NCI-H1436 treated with DMSO at 0.1 percent for 48 hours (cell line): ENCODE measurements around the gene LRR1.
"Not testable (repeated sequence)": the region's sequence is repeated elsewhere in the genome, so short reads cannot be mapped to it uniquely, and the experiment has no call there.

ENCODE experiments used
- DNase-seq: peaks from one replicate; lab custom pipeline; 2025; lab: John Stamatoyannopoulos, UW

LRR1 gene

DNA sequence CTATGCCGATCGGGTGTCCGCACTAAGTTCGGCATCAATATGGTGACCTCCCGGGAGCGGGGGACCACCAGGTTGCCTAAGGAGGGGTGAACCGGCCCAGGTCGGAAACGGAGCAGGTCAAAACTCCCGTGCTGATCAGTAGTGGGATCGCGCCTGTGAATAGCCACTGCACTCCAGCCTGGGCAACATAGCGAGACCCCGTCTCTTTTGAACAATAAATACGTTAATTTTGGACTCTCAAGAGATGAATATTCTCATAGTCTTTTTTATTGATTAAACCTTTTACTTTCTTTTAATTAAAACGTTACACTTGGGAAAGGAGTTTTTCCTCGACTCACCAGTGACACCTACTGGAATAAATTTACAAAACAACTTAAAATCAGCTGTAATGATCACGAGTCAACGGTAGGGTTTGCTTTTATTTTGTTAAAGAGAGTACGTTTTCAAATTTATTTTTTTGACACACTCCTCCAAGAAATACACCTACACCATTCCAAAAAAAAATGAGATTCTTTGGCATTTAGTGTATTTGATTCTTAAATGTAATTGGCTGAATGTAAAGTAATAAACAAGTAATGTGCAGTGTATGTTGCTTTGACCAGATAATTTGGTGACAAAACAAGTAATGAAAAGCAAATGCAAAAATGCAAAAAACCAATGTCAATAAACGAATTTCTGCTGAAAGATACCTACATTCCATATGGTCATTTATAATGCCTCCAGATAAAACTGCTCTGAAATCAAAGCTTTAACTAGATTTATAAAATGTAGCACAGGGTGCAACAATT lies 11.9 kb upstream of the LRR1 start:
- peak; percentile 30 for DNase-seq

DNA sequence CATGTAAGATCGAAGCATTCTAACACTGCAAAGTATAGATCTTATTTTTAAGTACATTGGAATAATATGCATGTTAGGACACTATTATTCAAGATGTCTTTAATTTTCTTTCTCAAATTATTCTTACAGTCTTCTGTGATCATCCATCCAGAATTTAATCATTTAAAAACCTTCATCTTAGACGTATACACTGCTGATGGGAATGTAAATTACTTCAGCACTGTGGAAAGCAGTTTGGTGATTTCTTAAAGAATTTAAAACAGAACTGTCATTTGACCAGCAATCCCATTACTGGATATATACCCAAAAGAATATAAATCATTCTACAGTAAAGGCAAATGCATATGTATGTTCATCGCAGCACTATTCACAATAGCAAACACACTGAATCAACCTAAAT lies 9.4 kb upstream of the LRR1 start:
- no peak for DNase-seq

DNA sequence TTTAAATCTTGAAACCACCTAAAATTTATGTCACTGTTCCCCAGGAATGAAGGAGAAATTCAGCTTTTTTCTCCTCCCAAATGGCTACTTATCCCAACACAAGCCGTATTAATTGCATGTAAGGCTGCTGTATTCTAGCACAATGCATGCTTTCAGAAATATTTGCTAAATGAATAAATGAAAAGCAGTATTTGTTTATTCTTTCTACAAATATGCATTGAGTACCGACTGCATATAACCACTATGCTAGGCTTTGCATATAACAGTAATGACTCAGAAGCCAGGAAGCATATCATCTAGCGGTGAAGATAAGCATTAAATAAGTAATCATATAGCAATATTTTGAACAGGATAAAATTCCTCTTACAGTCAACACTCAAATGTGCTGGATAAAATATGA lies 5.7 kb upstream of the LRR1 start:
- no peak for DNase-seq

DNA sequence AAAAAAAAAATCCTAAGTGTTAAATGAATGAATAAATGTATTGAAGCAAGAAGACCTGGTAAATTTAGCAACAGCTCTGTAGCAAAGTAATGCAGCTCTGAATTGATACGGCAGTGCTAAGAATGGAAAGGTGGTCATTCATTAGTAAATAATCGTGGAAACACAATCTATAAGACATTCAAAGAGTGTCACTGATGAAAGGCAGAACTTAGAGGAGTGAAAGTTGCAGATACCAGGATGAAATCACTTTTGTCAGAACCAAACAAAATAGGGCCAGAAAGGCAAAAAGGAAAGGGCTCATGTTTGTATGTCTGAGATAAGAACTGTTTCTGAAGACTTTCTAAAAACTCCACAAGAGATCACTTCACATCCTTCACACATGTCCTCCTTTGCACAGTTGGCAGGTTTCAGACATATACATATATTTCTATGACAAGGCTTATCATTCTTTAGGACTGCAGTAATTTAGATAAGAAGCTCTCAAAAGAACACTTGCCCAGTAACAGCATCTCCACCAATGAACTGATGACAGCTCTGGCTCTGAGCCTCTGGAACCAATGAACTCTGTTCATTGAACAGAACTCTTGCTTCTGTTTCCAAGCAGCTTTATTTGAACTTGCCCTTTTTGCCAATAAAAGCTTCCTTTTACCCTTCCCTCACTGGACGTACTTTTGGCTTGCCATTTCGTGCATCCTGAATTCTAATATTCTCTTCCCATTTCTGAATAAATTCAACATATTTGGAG lies 4.2 kb upstream of the LRR1 start:
- DNase-seq, result no peak

DNA sequence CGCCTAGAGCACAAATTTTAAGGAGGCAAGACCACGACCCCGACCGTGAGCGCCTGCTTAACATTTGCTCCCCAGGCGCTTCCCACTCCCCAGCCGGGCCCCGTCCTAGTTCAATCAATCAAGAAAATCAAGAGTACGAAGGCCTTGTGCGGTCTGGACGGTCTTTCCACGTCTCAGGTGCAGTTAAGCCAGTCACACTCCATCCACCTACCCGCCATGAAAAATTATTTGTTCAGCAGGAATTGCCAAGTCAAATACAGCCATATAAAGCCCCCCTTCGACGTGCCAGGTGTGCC lies 603 bp upstream of the LRR1 start:
- no peak for DNase-seq

DNA sequence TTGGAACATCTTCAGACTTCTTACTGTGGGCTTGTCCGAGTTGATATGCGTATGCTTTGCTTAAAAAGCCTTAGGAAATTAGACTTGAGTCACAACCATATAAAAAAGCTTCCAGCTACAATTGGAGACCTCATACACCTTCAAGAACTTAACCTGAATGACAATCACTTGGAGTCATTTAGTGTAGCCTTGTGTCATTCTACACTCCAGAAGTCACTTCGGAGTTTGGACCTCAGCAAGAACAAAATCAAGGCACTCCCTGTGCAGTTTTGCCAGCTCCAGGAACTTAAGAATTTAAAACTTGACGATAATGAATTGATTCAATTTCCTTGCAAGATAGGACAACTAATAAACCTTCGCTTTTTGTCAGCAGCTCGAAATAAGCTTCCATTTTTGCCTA lies 8.8 kb downstream of the LRR1 start:
- no peak for DNase-seq

DNA sequence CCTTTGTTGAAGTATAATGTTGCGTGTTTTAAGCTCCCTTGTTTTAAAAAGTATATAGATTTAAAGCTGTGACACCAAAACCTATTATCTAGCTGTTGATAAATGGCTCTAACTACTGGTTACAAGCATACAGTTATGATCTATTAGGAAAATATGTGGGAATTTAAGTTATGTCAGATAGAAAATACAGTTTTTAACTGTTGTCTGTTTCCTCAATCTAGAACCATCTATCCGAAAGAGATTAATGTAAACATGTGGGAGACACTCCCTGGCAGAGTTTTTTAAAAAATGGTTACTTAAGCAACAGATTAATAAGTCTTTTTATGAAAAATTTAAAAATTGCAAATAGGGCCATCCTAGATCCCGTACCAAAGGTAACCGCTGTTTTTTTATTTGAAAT lies 13.5 kb downstream of the LRR1 start:
- DNase-seq, result no peak

DNA sequence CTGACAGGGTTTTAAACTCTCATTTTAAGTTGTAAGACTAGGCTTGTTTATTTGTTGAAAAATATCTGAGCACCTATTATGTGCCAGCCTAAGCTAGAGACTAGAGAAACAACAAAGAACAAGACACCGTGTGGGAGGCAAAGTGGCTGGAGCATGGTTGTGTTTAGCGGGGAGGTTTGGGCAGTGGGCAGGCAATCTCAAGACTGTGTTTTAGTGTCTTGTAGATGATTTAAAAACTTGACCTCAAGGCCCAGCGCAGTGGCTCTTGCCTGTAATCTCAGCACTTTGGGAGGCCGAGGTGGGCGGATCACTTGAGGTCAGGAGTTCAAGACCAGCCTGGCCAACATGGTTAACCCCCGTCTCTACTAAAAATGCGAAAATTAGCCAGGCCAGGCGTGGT lies 13.9 kb downstream of the LRR1 start:
- no peak for DNase-seq

DNA sequence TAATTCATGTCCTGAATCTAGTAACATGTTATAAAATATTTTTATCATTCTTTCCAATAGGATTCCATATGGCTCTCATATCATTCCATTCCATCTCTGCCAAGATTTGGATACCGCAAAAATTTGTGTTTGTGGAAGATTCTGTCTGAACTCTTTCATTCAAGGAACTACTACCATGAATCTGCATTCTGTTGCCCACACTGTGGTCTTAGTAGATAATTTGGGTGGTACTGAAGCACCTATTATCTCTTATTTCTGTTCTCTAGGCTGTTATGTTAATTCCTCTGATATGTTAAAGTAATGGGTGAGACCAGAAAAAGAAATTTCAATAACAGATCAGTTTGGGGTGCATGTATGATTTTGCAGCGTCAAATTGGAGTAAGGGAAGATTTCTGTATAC lies 15.5 kb downstream of the LRR1 start:
- no peak for DNase-seq

DNA sequence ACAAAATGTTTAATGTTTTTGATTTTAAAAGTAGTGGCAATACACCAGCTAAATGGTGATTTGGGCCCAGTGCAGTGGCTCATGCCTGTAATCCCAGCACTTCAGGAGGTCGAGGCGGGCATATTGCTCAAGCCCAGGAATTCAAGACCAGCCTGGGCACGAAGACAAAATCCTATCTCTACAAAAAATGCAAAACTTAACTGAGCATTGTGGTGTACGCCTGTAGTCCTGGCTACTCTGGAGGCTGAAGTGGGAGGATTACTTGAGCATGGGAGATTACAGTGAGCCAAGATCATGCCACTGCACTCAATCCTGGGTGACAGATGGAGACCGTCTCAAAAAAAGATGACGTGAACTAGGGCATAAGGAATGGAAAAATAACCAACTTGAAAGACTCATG lies 17.0 kb downstream of the LRR1 start:
- no peak for DNase-seq

DNA sequence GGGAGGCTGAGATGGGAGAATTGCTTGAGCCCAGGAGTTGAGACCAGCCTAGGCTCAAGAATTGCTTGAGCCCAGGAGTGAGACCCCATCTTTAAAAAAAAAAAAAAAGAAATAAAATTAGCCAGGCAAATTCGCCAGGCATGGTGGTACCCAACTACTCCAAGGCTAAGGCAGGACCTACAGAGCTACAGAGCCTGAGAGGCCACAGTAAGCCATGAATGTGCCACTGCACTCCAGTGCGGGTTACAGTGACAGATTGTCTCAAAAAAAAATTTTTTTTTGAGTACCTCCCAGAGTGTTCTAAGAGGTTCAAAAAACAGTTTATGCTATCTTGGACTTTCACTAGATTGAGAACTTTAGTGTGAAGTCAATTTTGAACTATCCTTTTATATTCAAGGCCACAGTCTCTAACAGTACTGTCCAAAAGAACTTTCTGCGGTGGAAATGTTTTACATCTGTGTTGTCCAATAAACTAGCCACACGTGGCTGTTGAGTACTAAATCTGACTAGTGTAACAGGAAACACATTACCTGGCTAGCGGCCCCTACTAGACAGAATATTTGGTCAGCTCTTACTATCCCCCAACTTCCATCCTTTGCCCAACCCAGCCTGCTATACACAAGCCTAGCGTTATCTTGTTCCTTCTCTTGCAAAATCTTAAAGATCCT lies 19.2 kb downstream of the LRR1 start:
- no peak for DNase-seq

DNA sequence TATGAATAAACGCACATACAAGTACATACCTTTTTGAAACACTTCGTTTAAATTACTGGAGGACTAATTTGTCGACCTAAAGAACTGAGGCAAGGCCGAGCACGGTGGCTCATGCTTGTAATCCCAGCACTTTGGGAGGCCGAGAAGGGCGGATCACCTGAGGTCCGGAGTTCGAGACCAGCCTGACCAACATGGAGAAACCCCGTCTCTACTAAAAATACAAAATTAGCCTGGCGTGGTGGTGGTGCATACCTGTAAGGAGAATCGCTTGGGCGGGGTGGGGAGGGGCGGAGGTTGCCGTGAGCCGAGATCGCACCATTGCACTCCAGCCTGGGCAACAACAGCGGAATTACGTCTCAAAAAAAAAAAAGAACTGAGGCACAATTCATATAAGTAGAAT lies 20.5 kb downstream of the LRR1 start:
- DNase-seq, result not testable (repeated sequence)

DNA sequence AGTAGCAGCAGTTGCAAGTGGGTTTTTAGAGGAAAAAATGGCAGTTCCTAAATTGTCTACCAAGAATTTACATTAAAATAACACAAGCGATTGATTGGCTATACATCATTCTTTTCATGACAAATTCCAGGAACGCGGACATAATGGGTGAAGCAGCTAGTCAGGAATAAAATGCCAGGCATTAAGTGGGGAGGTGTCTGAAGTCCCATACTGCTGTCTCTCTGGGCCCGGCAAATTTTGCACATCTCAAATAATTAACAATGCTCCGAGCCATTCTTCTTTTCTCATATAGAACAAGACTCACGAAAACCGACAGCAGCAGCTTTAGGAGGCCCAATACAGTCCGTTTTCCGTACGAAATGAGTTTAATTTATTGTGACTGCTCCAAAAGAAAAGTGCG lies 21.0 kb downstream of the LRR1 start:
- DNase-seq, result no peak

DNA sequence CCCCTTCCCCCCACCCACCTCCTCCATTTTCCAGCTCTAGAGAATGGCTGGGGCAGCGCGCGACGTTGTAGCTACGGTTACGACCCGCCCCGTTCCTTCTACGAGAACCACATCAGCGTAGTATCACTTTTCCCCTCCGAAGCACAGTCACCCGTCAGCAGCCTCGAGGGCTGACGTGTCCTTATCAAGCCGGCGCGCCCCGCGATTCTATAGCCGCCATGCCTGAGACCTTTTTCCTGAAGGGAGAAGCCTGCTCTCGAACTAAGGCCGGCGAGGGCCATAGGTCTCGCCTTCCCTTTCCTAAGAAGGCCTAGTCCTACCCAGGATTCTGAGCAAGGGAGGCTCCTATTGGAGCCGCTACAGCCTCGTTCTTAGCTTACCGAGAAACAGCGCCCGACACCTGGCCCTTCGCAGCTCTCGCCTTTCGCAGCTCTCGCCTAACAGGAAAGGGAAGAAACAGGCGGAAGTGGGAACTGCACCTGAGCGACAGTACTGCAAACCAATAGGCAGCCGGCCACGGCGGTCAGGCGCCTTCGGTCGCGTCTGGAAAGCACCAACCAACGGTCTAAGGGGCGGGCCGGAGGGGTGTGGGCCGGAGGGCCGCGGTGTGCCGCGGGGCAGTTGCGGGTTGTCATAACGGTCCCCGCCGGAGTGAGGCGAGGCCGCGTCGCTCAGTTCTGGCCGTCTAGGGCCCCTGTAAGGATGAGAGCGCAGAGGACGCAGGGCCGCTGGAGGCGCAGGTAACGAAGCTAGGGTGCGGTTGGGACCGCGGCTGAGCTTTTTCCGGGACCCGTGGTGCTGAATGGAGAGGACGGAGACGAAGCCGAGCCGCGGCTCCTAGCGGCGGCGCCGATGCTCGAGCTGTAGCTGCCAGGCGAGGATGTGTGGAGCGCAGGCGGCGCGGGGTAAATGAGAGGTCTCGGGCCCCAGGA lies 21.7 kb downstream of the LRR1 start, which contains the start of the genes MGAT2 and RPL36AL:
Gene MGAT2 (plus strand): TSS at position 618 of the 932 bp plus-strand sequence. CDS start 470 bp downstream, outside the sequence.
Gene RPL36AL (minus strand): TSS at position 445 of the 932 bp plus-strand sequence. CDS start 1,522 bp downstream, outside the sequence.
- DNase-seq, result peak; percentile 89

DNA sequence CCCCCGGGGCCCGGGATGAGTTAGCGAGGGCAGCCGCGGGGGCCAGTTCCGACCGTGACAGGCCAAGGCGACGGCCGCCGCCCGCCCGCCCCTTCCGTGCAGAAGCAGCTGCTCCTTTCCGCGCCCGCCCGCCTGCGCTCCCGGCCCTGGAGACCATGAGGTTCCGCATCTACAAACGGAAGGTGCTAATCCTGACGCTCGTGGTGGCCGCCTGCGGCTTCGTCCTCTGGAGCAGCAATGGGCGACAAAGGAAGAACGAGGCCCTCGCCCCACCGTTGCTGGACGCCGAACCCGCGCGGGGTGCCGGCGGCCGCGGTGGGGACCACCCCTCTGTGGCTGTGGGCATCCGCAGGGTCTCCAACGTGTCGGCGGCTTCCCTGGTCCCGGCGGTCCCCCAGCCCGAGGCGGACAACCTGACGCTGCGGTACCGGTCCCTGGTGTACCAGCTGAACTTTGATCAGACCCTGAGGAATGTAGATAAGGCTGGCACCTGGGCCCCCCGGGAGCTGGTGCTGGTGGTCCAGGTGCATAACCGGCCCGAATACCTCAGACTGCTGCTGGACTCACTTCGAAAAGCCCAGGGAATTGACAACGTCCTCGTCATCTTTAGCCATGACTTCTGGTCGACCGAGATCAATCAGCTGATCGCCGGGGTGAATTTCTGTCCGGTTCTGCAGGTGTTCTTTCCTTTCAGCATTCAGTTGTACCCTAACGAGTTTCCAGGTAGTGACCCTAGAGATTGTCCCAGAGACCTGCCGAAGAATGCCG lies 22.6 kb downstream of the LRR1 start:
- DNase-seq, result no peak

DNA sequence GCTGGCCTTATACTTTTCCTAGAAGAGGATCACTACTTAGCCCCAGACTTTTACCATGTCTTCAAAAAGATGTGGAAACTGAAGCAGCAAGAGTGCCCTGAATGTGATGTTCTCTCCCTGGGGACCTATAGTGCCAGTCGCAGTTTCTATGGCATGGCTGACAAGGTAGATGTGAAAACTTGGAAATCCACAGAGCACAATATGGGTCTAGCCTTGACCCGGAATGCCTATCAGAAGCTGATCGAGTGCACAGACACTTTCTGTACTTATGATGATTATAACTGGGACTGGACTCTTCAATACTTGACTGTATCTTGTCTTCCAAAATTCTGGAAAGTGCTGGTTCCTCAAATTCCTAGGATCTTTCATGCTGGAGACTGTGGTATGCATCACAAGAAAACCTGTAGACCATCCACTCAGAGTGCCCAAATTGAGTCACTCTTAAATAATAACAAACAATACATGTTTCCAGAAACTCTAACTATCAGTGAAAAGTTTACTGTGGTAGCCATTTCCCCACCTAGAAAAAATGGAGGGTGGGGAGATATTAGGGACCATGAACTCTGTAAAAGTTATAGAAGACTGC lies 23.4 kb downstream of the LRR1 start:
- no peak for DNase-seq

DNA sequence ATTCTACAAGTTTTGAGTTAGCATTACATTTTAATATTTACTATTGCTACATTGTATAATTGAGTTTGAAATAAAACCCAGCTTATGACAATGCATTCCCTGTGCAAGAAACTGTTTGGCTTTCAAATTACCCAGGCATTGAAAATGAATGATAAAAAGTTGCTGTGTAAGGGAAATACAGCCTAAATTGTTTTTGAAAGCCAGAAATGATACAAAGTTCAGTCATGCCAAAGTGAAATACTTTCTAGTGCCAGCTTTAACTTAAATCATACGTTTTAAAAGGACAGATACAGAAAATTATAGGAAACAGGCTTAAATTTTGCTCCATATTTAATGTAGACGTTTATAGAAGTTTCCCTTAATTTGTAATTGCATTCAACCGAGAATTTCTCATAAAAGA lies 24.6 kb downstream of the LRR1 start:
- DNase-seq, result no peak

DNA sequence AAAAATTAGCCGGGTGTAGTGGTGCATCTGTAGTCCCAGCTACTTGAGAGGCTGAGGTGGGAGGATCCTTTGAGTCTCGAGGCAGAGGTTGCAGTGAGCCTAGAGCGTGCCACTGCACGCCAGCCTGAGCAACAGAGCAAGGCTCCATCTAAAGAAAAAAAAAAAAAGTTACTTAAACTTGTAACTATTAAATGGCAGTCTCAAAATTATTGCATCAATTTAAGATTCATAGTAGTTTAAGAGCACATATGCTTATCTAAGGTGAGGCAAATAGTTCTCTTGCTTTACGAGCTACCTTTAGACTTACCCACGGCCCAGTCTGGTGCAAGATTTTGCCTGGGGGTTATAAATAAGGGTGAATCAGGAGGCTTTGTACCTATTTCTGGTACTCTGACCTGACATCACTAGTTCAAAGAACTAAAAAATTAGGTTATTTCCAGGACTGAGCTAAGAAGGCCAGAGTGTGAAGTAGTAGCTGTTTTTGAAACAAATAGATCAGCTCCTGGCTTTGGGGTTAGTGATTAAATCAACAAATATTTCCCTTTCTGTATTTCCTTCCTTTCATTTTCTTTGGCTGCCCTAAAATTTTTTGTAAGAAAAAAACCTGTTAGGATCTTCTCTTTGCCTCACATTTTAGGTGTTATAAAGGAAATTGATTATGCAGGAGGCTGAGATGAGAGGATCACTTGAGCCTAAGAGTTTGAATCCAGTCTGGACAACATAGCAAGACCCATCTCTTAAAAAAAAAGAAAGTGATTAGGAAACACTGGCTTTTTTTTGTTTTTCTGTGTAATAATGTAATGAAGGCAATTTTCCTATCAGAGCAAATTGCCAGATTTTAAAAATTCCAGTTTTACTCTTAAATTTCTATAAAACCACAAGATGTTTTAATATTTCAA lies 25.4 kb downstream of the LRR1 start:
- DNase-seq, result no peak

DNA sequence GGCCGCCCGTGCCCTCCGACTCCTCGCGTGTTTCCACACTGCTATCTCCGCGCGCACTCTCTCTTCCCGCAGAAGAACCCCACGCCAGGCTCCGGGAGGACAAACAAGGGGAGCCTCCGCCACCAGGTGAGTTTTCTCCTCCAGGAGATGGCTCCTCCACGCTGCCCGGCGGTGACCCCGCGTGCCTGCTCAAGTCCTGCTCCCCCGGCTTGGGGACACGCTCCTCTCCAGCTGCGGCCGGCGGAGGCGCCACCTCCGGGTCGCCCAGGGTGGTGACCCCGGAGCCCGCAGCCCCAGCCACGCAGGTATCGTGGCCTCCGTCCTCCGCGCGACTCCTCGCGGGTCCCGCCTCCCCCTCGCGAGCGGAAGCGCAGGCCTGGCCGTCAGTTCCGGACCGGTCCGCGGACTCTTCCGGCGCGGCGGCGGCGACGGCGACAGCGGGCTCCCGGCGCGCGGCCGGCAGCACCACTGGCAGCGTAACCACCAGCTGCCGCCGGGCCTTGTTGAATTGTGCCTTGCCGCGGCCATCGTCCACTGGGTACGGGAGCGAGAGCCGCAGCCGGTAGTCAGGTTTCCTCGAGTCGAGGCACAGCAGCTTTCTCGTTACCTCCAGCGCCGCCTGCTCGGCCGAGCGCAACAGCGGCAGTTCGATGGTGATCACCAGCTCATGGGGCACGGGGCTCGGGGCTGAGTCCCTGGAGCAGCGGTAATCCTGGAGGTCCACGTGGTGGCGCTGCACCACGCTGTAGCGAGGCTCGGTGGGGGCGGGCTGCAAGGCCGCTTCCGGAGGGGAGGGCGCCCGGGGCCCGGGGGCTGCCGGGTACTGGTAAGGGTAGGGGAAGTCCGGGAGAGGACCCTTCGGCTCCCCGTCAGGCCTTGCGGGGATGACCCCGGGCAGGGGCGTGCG lies 35.2 kb downstream of the LRR1 start:
- DNase-seq, result peak; percentile 51
